ENCODE data around the gene GID8. TPM values are rescaled to one million over a fixed set of nuclear protein-coding genes. Genes with fewer than 3 reads are reported as not detected.

The GID8 gene
- total and polyA plus RNA-seq, 7 donors: 17.4 to 36.5 (median 25.9) TPM

DNA sequence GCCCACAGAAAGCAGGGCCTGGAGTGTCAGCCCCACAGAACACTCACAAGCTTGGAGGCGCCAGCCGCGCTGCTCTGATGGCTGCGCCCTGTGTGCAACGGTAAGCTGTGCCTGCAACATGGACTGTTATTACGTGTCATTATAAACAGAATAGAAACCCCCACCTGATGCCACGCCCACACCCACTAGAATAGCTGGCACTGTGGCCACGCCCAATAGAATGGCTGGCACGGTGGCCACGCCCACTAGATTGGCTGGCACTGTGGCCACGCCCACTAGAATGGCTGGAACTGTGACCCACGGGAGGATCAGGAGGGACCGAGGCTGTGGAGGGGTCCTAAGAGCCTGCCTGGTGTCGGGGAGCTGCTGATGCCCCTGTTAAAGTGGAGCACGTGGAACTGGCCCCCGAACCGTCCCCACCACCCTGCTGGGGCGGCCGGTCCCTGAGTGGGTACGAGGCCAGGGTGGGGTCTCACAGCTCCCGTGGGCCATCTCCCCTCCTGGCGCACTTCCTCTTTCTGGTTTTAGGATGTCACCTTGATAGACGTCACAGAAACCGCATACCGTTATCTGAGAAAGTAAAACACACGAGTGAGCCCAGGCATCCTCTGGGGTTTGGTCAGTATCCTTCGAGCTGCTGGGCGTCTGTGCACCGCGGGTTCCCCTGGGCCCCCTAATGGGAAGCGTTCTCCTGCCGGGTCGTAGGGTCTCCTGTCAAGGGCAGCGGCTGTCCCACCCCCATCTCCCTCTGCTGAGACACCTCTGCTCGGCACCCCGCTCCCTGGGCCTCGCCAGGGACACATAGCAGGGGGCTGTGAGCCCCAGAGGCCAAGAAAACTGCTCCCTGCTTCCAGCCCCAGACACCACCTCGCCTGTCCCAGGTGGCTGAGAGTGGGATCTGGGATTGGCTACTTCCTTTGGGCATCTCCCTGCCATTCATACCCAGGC, 39.9 kb downstream of the GID8 start:
- DNase-seq: no peak
- H3K4me3 ChIP-seq: no peak overlapping the region
- 41 to 47% methylated on average over 38 of the region's 38 CpGs for WGBS, 2 donors
- H3K9me3 ChIP-seq: no peaks in the 10 kb centered on the region
- H3K4me1 ChIP-seq: peaks cover 0 to 11% (median 4%) of the 10 kb centered on the region in 4 donors
- no peaks in the 10 kb centered on the region for H3K36me3 ChIP-seq
- TF ChIP-seq POLR2A (IDR thresholded peaks at IDR 0.05) (no peak), EP300 (IDR thresholded peaks at IDR 0.05) (no peak)
- intact Hi-C loops (cut with DNase I): no loop called here
- peaks cover 37 to 100% (median 92%) of the 10 kb centered on the region in 3 donors for H3K27me3 ChIP-seq
- no peak overlapping the region for H3K27ac ChIP-seq

- intact Hi-C loops (cut with DNase I): no loop called here
- H3K9me3 ChIP-seq: no peaks in the 10 kb centered on the region
- no peak overlapping the region for H3K4me3 ChIP-seq
- no peaks in the 10 kb centered on the region for H3K36me3 ChIP-seq
- no peak for TF ChIP-seq CTCF (IDR thresholded peaks at IDR 0.05)
- TF ChIP-seq POLR2AphosphoS5 (IDR thresholded peaks at IDR 0.05): no peak
- no peak for TF ChIP-seq POLR2A (IDR thresholded peaks at IDR 0.05)
- no peak for TF ChIP-seq EP300 (IDR thresholded peaks at IDR 0.05)
- peaks cover 30 to 100% (median 90%) of the 10 kb centered on the region in 3 donors for H3K27me3 ChIP-seq
- DNase-seq: no peak
- H3K4me1 ChIP-seq: peaks cover 0 to 5% (median 0%) of the 10 kb centered on the region in 4 donors
- no peak overlapping the region for H3K27ac ChIP-seq
- 44 to 64% methylated on average over 13 of the region's 13 CpGs for WGBS, 2 donors
Observed at GRCh38 chr20:62978561-62978943, 40.6 kb downstream of the GID8 start.

DNA sequence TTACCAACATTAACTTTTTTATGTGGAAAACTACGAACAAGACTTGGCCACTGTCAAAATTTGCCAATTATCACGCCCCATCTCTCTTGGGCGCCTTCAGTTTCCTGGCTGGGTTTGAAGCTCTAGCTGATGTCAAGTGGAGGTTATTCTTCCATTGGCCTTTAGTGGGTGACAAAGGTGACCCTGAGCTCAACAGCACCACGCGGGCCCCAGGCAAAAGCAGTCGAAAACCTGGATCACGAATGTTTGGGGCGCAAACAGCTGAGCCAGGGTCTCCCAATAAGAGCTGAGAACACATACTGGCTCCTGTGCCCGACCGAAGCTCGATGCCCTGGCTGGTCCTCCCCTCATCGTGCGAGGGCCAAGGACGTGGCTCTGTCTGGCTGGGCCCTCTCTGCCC, 41.4 kb downstream of the GID8 start:
- H3K27ac ChIP-seq: no peak overlapping the region
- 79% methylated on average over 14 of the region's 14 CpGs for WGBS, 2 donors
- no peak for TF ChIP-seq POLR2AphosphoS5 (IDR thresholded peaks at IDR 0.05)
- no peak for TF ChIP-seq POLR2A (IDR thresholded peaks at IDR 0.05)
- TF ChIP-seq EP300 (IDR thresholded peaks at IDR 0.05): no peak
- TF ChIP-seq CTCF (IDR thresholded peaks at IDR 0.05): no peak
- peaks cover 0 to 5% (median 0%) of the 10 kb centered on the region in 4 donors for H3K4me1 ChIP-seq
- peaks cover 26 to 95% (median 82%) of the 10 kb centered on the region in 3 donors for H3K27me3 ChIP-seq
- H3K36me3 ChIP-seq: no peaks in the 10 kb centered on the region
- no peak for DNase-seq
- H3K4me3 ChIP-seq: no peak overlapping the region
- H3K9me3 ChIP-seq: no peaks in the 10 kb centered on the region
- intact Hi-C loops (cut with DNase I): no loop called here

GRCh38 chr20:62979876-62980373, 42.0 kb downstream of the GID8 start:
- Histone ChIP-seq H3K36me3 (no peaks in the 10 kb centered on the region), H3K27me3 (peaks cover 20 to 95% (median 76%) of the 10 kb centered on the region in 3 donors), H3K4me1 (peaks cover 0 to 5% (median 0%) of the 10 kb centered on the region in 4 donors), H3K4me3 (no peak overlapping the region), H3K9me3 (no peaks in the 10 kb centered on the region), H3K27ac (no peak overlapping the region)
- intact Hi-C loops (cut with DNase I): no loop called here
- WGBS, 2 donors: 12% methylated on average over 19 of the region's 19 CpGs
- TF ChIP-seq POLR2AphosphoS5 (IDR thresholded peaks at IDR 0.05) (no peak), EP300 (IDR thresholded peaks at IDR 0.05) (no peak), CTCF (IDR thresholded peaks at IDR 0.05) (no peak), POLR2A (IDR thresholded peaks at IDR 0.05) (no peak)
- DNase-seq: no peak

- no peaks in the 10 kb centered on the region for H3K36me3 ChIP-seq
- H3K4me3 ChIP-seq: no peak overlapping the region
- peaks cover 19 to 95% (median 74%) of the 10 kb centered on the region in 3 donors for H3K27me3 ChIP-seq
- WGBS, 2 donors: 34 to 59% methylated on average over 19 of the region's 19 CpGs
- peaks cover 0 to 5% (median 0%) of the 10 kb centered on the region in 4 donors for H3K4me1 ChIP-seq
- intact Hi-C loops (cut with DNase I): no loop called here
- H3K9me3 ChIP-seq: no peaks in the 10 kb centered on the region
- DNase-seq: no peak
- H3K27ac ChIP-seq: no peak overlapping the region
- no peak for TF ChIP-seq CTCF (IDR thresholded peaks at IDR 0.05)
Observed at GRCh38 chr20:62980380-62980960, 42.5 kb downstream of the GID8 start.
